Measurements from ENCODE around the gene EPN1.
"Not testable (repeated sequence)": the region's sequence is repeated elsewhere in the genome, so short reads cannot be mapped to it uniquely, and the experiment has no call there.

Gene EPN1

DNA sequence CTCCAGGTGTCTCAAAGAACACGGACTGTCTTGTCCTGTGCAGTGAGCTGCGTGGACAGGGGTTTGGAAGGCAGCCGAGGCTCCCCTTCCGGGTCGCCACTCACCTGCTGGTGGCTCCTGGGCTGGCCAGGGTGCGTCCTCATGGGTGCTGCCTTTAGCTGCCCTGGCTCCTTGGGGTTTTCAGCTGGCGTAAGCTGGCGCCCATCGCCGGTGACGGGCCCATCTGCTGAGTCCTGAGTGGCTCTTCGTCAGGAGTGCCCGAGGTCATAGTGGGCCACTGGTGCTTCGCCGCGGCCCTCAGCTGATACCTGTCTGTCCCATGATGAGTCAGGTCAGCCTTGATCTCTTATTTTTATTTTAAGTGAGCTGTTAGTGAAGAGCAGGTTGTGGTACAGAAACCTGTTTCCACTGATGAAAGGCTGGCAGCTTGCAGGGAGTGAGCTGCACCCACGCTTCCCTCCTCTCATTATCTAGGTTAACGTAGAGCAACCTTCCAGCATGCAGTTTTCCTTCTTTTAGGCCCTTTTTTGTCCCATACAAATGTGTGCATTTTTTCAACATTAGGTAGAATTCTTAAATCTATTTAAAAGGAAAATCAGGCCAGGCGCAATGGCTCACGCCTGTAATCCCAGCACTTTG, 18.4 kb downstream of the EPN1 start:
- no peak for DNase-seq (ENCODE audit: low spot score)

DNA sequence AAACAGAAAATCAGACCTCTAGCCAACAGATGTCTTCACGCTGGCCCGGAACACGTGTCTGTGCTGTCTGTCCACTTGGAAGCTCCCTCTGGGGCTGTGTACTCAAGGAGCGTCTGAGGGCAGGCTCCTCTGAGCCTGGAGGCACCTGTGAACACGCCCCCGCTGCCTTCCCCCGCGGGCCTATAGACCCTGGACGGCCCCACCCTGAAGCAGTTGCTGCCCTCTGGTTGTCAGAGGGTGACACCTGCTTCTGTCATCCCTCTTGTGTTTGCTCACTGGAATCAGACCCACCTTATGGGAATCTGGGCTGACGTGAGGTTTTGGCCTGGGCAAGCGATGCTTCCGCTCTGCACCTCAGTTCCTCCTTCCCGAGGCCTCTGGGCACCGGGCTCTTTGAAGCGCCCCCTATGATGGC, 19.2 kb downstream of the EPN1 start:
- no peak for DNase-seq (ENCODE audit: low spot score)

DNA sequence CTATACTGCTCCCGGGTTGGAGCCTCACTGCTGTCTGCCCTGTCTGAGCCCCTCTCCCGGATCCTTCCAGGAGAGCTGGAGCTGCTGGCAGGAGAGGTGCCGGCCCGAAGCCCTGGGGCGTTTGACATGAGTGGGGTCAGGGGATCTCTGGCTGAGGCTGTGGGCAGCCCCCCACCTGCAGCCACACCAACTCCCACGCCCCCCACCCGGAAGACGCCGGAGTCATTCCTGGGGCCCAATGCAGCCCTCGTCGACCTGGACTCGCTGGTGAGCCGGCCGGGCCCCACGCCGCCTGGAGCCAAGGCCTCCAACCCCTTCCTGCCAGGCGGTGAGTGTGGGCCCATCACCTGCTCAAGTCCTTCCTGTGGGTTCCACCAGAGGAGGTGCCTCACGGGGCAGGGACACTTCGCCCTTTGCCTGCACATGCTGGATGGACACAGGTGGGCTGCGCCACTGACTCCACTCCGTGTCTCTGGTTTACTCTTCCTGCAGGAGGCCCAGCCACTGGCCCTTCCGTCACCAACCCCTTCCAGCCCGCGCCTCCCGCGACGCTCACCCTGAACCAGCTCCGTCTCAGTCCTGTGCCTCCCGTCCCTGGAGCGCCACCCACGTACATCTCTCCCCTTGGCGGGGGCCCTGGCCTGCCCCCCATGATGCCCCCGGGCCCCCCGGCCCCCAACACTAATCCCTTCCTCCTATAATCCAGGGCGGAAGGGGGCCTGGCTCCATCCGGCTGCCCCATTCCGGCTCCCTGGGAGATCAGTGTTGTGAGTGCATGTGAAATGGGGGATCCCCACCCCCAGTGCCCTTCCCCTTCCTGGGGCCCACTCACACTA, 19.8 kb downstream of the EPN1 start:
- no peak for DNase-seq (ENCODE audit: low spot score)

DNA sequence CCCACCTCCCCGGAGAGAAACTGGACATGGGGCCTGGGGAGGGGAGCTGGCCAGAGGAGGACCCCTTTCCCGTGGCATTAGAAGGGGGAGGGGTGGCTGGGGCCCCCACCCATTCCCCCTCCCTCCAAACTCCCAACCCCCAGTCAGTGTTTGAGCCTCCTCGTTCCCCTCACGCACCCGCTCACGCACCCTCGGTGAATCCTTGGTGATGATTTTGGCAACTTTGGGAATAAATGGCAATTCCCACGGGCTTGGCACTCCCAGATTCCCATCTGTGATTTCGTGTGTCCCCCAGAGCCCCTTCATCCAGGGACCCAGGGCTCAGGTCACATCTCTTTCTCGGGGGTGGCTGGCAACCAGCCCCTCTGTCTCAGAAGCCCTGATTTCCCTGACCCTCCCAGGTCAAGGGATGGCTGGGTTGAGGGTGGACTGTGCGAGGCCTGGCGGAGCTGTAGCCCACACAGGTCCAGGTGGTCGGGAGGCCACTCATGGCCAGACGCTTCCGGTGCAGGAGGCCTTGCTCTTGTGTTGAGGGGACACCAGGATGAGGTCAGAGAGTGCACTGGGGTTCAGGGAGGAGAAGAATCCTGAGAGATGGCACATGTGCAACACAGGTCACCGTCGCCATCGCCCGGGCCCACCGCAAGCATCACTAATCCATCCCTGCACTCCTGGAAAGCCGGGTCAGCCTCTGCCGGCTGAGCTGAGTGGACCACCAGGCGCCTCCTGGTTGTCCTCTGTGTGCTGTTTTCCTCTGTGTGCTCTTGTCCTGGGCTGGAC, 20.7 kb downstream of the EPN1 start:
- DNase-seq (ENCODE audit: low spot score), result no peak

DNA sequence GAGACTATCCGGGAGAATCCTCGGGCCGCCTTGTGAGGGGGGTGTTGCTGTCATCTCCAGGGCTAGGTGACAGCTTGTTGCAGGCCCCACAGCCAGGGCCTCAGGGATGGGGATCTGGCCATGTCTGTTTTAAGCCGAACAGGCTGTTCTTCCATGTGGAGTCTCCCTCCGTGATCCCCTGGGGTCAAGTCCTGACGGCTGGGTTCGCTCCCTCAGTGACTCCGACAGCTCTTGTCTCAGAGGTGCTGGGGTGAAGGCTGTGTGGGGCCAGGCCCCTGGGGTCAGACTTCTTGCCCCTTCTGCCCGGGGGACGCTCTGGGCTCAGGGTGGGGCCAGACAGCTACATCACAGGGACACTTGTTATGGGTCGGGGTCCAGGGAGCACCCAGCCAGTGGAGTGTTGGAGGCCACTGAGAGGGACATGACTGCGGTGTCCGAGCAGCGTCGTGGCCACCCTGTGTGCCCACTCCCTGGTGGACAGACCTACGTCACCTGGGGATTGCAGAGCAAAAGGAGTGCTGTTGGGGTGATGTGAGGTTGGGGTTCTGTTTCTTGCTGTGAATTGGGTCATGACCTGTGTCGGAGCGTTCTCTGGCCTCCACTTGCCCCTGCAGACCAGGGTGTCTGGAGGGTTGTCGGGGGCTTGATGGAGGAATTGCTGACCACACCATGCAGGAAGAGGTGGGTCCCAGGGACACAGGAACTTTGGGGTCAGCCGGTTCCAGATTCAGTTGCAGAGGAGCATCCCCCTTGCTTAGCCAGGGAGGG, 21.5 kb downstream of the EPN1 start:
- DNase-seq (ENCODE audit: low spot score), result no peak

DNA sequence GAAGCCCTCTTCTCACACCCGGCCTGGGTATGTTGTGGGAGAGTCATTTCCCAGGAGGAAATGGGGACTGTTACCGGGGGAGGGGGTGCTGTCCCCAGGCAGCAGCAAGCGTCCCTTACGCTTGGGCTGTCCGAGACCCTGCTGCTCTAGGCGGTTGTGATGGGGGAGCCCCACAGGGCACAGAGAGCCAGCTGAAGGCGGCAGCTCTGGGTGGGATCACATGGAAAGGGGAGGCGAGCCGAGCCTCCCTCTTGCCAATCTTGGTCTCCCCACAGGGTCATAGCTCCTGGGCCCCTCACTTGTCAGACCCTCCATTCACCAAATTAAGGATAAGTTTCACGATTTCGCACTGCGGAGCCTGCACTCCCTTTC, 22.0 kb downstream of the EPN1 start:
- DNase-seq (ENCODE audit: low spot score), result no peak

DNA sequence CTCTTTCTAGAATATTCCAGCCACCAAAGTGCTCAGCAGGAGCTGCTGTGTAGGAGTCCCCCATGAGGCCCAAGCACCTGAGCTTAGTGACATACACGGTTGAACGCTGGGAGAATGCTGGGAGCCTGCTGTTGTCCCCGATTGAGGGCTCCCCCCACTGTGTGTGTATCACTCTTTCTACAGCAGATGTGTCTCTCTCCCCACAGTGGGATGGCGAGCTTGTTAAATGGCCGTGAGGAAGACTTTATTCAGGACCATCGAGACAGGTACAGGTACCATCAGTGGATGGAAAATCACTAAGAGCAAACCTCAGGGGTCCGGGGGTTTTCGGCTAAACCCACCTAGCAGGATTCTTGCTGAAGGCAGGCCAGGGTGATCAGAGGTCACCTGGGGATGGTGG, 22.7 kb downstream of the EPN1 start:
- no peak for DNase-seq (ENCODE audit: low spot score)

DNA sequence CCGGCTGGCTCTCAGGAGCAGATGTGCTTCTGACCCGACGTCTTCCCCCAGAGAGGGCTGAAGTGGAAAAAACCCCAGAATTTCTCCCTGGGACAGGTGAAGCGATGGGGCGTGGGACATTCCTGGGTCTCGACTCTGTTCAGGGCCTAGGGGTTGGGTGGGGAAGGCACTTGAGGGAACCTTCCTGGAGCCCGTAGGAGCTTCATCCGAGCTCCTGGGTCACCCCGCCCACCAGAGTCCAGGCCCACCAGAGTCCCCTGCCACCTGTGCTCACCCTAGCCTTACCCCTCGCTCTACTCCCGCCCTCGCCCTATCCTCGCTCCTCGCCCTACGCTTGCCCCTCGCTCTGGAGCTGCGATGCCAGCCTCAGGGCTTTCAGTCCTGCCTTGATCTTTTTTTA, 23.2 kb downstream of the EPN1 start:
- DNase-seq (ENCODE audit: low spot score), result no peak

DNA sequence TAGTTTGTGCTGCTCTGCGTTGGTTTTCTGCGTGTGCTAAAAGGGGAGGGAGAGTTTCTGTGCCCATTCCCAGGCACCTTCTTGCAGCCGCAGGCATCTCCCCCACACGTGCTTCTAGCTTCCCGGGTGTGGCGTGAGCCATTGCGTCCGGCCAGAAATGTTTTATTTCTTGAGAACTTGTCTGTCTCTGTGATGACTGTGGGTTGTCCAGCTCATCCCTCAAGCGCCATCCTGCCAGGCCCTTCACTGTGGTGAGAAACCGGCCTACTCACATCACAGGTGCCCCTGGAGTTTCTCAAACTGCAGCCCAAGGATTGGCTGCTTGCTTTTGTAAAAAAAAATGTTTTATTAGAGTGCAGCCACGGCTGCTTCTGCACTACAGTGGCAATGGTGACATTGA, 24.2 kb downstream of the EPN1 start:
- no peak for DNase-seq (ENCODE audit: low spot score)

DNA sequence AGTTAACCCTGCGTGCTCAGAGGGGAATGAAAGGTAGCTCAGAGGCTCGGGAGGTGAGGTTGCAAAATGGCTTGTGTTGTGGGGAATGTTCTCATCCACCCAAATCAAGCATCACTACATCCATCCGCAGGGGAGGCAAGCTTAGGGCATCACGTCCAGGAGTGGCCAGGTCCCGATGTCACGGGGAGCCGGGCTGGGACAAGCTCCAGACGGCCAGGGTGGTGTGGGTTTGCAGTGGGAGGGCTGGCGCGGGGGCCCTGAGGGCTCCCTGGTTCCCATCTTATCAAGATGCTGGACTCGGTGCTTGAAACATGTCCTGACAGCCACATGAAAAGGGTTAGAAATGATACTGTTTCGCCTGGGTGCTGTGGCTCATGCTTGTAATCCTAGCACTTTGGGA, 25.8 kb downstream of the EPN1 start:
- no peak for DNase-seq (ENCODE audit: low spot score)

DNA sequence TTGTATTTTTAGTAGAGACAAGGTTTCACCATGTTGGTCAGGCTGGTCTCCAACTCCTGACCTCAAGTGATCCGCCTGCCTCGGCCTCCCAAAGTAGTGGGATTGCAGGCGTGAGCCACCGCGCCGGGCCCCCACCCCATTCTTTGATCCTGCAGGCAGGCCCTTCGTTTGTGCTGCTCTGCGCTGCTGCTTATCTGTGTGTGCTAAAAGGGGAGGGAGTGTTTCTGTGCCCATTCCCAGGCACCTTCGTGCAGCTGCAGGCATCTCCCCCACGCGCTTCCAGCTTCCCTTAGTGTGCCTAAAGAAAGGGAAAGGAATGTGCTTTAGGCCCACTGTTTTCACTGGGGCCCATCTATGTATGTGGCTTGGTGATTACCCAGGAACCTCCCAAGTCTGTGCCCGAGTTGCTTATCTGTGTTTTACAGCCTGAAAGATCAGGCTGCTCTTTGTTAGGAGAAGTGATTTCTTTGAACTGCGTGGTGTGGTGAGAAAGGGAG, 27.2 kb downstream of the EPN1 start:
- DNase-seq (ENCODE audit: low spot score), result no peak

DNA sequence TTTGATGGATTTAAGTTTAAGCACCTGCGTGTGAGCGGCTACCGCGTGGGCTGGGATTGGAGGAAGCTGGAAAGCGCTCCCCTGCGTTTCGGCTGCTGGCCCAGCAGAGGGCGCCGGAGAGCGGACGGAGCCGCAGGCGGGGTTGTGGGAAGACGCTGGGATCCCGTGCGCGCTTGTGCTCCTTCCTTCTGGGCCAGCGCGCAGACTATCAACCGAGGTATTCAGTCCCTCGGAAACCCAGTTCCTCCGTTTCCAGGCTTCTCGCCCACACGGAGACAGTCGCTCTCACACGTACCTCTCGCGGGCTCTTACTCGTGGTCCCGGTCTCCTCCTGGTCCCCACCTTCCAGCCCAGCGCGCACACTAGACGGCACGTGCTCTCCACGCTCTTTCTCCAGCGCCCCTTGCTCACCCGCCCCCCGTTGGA, 28.8 kb downstream of the EPN1 start:
- DNase-seq (ENCODE audit: low spot score), result peak; percentile 19

DNA sequence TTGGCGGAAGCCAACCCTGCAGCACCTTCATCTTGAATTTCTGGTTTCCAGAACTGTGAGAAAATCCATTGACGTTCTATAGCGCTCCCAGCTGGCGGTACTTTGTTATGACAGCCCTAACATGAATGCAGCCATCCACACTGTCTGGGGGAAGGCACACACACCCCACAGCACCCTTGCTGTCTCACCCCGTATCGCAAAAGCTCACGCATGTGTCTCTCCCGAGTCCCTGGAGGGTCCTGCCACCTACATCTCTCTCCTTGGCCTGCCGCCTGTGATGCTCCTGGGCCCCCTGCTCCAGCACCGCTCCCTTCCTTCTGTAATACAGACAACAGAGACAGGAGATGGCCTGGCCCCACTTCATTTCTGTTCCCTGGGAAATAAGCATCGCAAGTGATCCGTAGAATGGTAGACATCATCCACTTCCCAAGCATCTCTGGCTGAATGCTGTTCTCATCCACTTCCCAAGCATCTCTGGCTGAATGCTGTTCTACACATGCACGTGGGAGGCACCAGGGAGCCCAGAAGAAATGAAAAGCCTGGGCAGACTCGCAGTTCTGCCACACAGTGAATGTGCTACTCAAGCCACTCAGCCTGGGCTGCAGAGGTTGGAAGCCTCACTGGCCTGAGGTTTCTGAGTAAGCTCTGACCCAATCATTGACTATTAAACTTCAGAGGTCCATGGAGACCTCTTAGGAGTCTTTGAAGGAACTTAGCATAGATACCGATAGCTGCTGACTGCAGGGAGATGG, 29.6 kb downstream of the EPN1 start:
- no peak for DNase-seq (ENCODE audit: low spot score)

DNA sequence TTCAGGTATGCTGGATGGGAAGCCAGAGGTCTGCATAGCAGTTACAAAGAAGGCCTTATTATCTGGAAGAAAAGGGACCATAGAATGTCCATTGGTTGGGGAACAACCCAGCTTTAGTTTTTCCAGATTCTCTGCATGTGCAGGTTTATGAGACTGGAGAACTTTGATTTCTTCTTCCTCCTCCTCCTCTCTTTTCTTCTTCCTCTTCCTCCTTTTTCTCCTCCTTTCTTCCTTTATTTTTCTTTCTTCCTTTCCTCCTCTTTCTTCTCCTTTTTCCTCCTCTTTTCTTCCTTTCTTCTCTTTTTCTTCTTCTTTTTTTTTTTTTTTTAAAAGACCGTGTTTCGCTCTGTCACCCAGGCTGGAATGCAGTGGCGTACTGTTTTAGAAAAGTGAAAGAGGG, 30.9 kb downstream of the EPN1 start:
- DNase-seq (ENCODE audit: low spot score), result no peak

DNA sequence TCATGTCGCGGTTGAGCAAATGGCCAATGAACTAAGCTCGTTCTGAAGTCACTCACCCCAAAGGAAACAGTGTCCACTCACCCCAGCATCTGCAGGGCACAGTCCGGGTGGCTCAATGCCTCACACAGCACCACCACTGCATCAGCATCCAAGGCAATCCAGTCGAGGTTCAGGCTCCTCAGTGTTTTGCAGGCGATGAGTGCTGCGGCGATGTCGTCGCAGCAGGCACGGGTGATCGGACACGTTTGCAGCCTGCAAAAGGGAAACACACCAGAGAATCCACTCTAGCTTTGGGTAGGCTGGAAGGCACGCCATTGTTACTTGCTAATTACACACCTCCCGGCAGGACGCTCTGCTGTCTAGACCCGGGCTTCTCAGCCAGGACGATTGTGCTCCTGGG, 36.7 kb downstream of the EPN1 start:
- no peak for DNase-seq (ENCODE audit: low spot score)

DNA sequence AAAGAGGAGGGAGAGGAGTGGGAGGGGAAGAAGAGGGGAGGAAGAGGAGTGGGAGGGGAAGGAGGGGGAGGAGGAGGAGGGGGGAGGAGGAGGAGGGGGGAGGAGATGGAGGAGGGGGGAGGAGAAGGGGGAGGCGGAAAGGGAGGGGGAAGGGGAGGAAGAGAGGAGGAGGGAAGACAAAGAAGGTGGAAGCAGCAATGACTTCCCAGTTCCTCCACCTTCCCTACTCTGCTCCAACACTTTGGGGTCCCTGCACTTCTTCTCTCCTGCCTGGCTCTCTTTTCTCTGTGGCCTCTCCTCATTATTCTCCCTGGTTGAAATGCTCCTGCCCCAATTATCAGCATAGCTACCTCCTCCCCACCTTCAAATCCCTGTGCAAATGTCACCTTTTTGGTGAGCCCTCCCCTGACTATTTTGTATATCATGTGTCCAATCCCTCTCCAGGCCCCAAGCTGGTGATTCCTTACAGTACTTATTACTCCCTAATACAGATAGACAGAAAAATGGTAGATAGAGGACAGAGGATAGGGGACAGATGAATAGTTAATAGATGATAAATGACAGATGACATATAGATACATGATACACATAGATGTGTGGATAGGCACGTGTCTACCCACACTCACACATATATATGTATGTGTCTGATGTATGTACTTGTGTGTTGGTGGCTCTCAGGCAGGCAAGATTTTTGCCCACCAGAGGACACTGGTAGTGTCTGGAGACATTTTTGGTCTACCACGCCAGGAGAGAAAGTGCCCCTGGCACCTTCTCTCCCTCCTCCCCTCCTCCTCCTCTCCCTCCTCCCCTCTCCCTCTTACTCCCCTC, 38.0 kb downstream of the EPN1 start:
- DNase-seq (ENCODE audit: low spot score), result no peak

DNA sequence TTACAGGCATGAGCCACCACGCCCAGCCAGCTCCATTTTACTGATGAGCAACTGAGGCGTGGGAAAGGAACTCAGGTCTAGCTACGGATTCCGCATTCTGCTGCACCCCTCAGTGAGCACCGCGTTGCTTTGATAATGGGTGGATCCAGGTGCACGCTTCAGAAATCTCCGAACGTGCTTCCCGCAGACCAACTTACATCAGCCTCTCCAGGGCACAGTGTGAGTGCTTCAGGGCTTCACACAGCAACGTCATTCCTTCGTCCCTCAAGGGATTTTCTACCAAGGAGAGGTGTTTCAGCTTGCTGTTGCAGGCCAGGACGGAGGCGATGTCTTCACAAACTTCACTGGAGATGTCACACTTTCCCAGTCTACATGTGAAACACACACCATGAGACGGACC, 41.5 kb downstream of the EPN1 start:
- no peak for DNase-seq (ENCODE audit: low spot score)

DNA sequence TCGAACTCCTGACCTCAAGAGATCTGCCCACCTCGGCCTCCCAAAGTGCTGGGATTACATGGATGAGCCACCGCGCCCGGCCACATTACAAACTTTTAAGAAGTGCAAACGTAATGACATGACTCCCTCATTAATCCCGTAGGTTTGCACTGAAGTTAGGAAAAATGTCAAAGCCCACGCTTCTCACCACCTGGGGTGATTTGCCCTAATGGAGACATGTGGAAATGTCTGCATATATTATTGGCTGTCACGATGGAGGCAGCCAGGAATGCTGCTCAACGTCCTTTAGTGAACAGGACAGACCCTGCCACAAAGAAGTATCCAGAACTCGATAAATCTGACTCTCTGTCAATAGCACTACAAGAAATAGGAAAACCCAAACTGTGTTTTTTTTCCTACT, 42.2 kb downstream of the EPN1 start:
- no peak for DNase-seq (ENCODE audit: low spot score)

DNA sequence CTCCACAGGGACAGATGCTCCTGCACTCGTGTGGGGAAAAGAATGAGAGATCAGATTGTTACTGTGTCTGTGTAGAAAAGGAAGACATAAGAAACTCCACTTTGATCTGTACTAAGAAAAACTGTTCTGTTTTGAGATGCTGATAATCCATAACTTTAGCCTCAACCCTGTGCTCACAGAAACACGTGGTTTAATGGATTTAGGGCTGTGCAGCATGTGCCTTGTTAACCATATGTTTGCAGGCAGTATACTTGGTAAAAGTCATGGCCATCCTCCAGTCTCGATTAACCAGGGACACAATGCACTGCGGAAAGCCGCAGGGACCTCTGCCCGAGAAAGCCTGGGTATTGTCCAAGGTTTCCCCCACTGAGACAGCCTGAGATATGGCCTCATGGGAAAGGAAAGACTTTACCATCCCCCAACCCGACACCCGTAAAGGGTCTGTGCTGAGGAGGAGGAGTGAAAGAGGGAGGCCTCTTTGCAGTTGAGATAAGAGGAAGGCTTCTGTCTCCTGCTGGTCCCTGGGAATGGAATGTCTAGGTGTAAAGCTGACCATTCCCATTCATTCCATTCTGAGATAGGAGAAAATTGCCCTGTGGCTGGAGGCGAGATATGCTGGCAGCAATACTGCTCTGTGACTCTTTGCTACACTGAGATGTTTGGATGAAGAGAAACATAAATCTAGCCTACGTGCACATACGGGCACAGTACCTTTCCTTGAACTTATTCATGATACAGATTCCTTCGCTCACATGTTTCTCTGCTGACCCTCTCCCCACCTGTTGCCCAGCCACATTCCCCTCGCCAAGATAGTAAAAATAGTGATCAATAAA, 43.1 kb downstream of the EPN1 start:
- not testable (repeated sequence) for DNase-seq (ENCODE audit: low spot score)

All from kidney capillary endothelial cell (primary cell).